ENCODE results near the gene GLRX2. TPM values are rescaled to one million over a fixed set of nuclear protein-coding genes. Genes with fewer than 3 reads are reported as not detected.

GLRX2 gene
- polyA plus RNA-seq (2012; rRNA removed), result 9.4 and 12.8 TPM in 2 replicates
- polyA plus RNA-seq (2012; cell fraction: cytosol; rRNA removed), result 13.4 and 23.8 TPM in 2 replicates
- polyA plus RNA-seq (2012; cell fraction: nucleus; rRNA removed), result 2.5 and 4.6 TPM in 2 replicates

- Histone ChIP-seq H2AFZ (ENCODE audit: low read depth) (peak within 1 kb of the TSS; percentile 96), H3K9ac (peak within 1 kb of the TSS; percentile 81), H3K27ac (ENCODE audit: low read depth in 2 of 2, low read length in 1 of 2) (peak within 1 kb of the TSS; percentile 94), H3K9me2 (no peaks in the 10 kb centered on the region), H4K20me1 (ENCODE audit: insufficient read depth) (no peaks in the 10 kb centered on the region; the same call in 1 of the 2 replicates), H3K4me3 (ENCODE audit: low read depth in 2 of 2, low read length in 1 of 2) (peak within 1 kb of the TSS; percentile 76 to 87), H3K4me2 (peak within 1 kb of the TSS; percentile 94), H3K27me3 (ENCODE audit: insufficient read depth) (no peaks in the 10 kb centered on the region), H3K4me1 (ENCODE audit: control insufficient read depth in 1 of 2, insufficient read depth in 2 of 2, low read depth in 1 of 2, low read length in 1 of 2) (peaks cover 7 to 11% of the 10 kb centered on the region in 2 experiments; a peak in 3 of 4 replicates), H3F3A (replicated peaks; ENCODE audit: insufficient read depth) (peaks cover 21% of the 10 kb centered on the region), H3K79me2 (ENCODE audit: insufficient read depth) (peaks cover 44% of the 10 kb centered on the region), H3K9me3 (no peaks in the 10 kb centered on the region), H3K36me3 (replicated peaks in 1 of 2; ENCODE audit: control insufficient read depth in 1 of 2, insufficient read depth in 2 of 2, low read length in 1 of 2) (peaks cover 4 to 13% of the 10 kb centered on the region in 2 experiments)
- ChIA-PET POLR2A (interaction anchor here (1.0 to 2.4 kb wide), 2 partner anchors 17 to 46 kb away, joined by 4 to 14 read pairs; partner anchors contain the start of genes CDC73, RO60 and UCHL5), CTCF (interaction anchor here (1.0 to 1.7 kb wide), 5 partner anchors 14 to 628 kb away, joined by 3 to 8 read pairs (median 4); partner anchors contain the start of gene CDC73)
- DNase-seq, result peak; percentile 99
- WGBS (ENCODE audit: low lambda C conversion rate), result 1% methylated on average over 30 of the region's 73 CpGs
- TF ChIP-seq IRF3 (IDR thresholded peaks at IDR 0.05; ENCODE audit: low read depth, low read length), result no peak
- no peak; the same call in 1 of the 2 replicates for TF ChIP-seq ELF1 (IDR thresholded peaks at IDR 0.05)
- TF ChIP-seq SIN3A (IDR thresholded peaks at IDR 0.05; ENCODE audit: borderline replicate concordance, low read depth, low read length), result peak; percentile 58; the same call in 1 of the 2 replicates
- TF ChIP-seq RAD21 (IDR thresholded peaks at IDR 0.05; ENCODE audit: low read length), result peak; percentile 22
- peak; percentile 17; the same call in 1 of the 2 replicates for TF ChIP-seq NRF1 (IDR thresholded peaks at IDR 0.05; ENCODE audit: low read depth, low read length)
- peak; percentile 28; the same call in 1 of the 2 replicates for TF ChIP-seq JUND (IDR thresholded peaks at IDR 0.05)
- TF ChIP-seq USF2 (IDR thresholded peaks at IDR 0.05; ENCODE audit: borderline replicate concordance, low read depth, low read length), result no peak
- 0 out of 2 replicates have a peak, but pooled peaks have one; percentile 67 for TF ChIP-seq ZBTB33 (IDR thresholded peaks at IDR 0.05; ENCODE audit: borderline replicate concordance, low read depth)
- peak; percentile 35; the same call in 1 of the 2 replicates for TF ChIP-seq GABPA (IDR thresholded peaks at IDR 0.05; ENCODE audit: low read depth)
- TF ChIP-seq CHD2 (IDR thresholded peaks at IDR 0.05; ENCODE audit: low read length, partially characterized antibody), result no peak
- peak; percentile 60 for TF ChIP-seq TAF1 (IDR thresholded peaks at IDR 0.05; ENCODE audit: borderline replicate concordance, low read depth, low read length)
- TF ChIP-seq TCF12 (IDR thresholded peaks at IDR 0.05), result no peak
- no peak for TF ChIP-seq YY1 (IDR thresholded peaks at IDR 0.05; ENCODE audit: low read depth)
- no peak for TF ChIP-seq FOXM1 (IDR thresholded peaks at IDR 0.05; ENCODE audit: low read depth)
- TF ChIP-seq FOXJ3 (CRISPR knock-in tag; IDR thresholded peaks at IDR 0.05), result no peak
- no peak for TF ChIP-seq USF1 (IDR thresholded peaks at IDR 0.05; ENCODE audit: borderline replicate concordance, low read depth)
- no peak for TF ChIP-seq MEF2A (IDR thresholded peaks at IDR 0.05; ENCODE audit: borderline replicate concordance, low read depth)
- no peak for TF ChIP-seq RFX5 (IDR thresholded peaks at IDR 0.05; ENCODE audit: low read length)
- TF ChIP-seq NFIC (IDR thresholded peaks at IDR 0.05; ENCODE audit: borderline replicate concordance), result no peak
- TF ChIP-seq RCOR1 (IDR thresholded peaks at IDR 0.05; ENCODE audit: low read length), result no peak
- peak; percentile 9; the same call in 1 of the 2 replicates for TF ChIP-seq CTCF (IDR thresholded peaks at IDR 0.05)
- no peak for TF ChIP-seq PBX3 (IDR thresholded peaks at IDR 0.05)
- no peak for TF ChIP-seq TEAD4 (IDR thresholded peaks at IDR 0.05; ENCODE audit: borderline replicate concordance, insufficient read depth)
- TF ChIP-seq MAX (IDR thresholded peaks at IDR 0.05; ENCODE audit: low read depth), result peak; percentile 84
Measured at GRCh38 chr1:193104907-193105820, at the start of gene GLRX2. GLRX2 (minus strand) TSS chr1:193105414; CDS start chr1:193105382, 32 bp downstream.
